Peyer's patch (tissue), 4 donors: Measurements from ENCODE around the gene ZMIZ2. TPM values are rescaled to one million over a fixed set of nuclear protein-coding genes. Genes with fewer than 3 reads are reported as not detected.
"Not testable (repeated sequence)": the region's sequence is repeated elsewhere in the genome, so short reads cannot be mapped to it uniquely, and the experiment has no call there.

Experiments
- DNase-seq, 3 donors: peaks; one replicate each; pipeline ENCODE4 v3.0.0-alpha.2; 2017 to 2019
- H3K27ac ChIP-seq, 4 donors: fragments of 200-600 bp; sonication (generic); one replicate each; pipeline ENCODE4 v1.5.1; 2016 to 2019
- H3K27me3 ChIP-seq, 2 donors: fragments of 200-600 bp; sonication (generic); one replicate each; pipeline ENCODE4 v1.5.1; 2019
- H3K36me3 ChIP-seq, 3 donors: fragments of 200-600 bp; sonication (generic); one replicate each; pipeline ENCODE4 v1.5.1; 2016 to 2019
- H3K4me1 ChIP-seq, 4 donors: fragments of 200-600 bp; sonication (generic); one replicate each; pipeline ENCODE4 v1.5.1; 2016 to 2019
- H3K4me3 ChIP-seq, 4 donors: fragments of 200-600 bp; sonication (generic); 1 replicate in 3 of 4; 2 replicates in 1 of 4; pipeline ENCODE4 v1.5.1; 2016 to 2019; ENCODE audit warnings: mild to moderate bottlenecking in 1 of 4
- H3K9me3 ChIP-seq, 4 donors: fragments of 200-600 bp; sonication (generic); one replicate each; pipeline ENCODE4 v1.5.1; 2016 to 2019; ENCODE audit warnings: mild to moderate bottlenecking in 1 of 4
- POLR2A ChIP-seq, 2 donors: fragments of 450-650 bp; IDR thresholded peaks; one replicate each; pipeline ENCODE4 v1.5.1; 2017; ENCODE audit warnings: antibody characterized with exemption in 2 of 2, mild to moderate bottlenecking in 2 of 2, moderate library complexity in 2 of 2
- total RNA-seq, 4 donors: library from RNA; depleted of rRNA; stranded (reverse); fragments of >200 nt; gene quantifications; one replicate each; pipeline ENCODE4 v1.1.0, GENCODE V29; 2016
- TF ChIP-seq, protein P1 (sequence below), 6 experiments: fragments of 450-650 bp in 4 of 6; fragments of 200-600 bp in 2 of 6; sonication (generic) in 1 of 6; IDR thresholded peaks; one replicate each; pipeline ENCODE4 v1.5.1; 2017 to 2019; ENCODE audit warnings: antibody characterized with exemption in 6 of 6, mild to moderate bottlenecking in 3 of 6, moderate library complexity in 1 of 6

Gene ZMIZ2
- total RNA-seq, 4 donors from 2014 or later, result 34.9 to 150 (median 93.3) TPM

DNA sequence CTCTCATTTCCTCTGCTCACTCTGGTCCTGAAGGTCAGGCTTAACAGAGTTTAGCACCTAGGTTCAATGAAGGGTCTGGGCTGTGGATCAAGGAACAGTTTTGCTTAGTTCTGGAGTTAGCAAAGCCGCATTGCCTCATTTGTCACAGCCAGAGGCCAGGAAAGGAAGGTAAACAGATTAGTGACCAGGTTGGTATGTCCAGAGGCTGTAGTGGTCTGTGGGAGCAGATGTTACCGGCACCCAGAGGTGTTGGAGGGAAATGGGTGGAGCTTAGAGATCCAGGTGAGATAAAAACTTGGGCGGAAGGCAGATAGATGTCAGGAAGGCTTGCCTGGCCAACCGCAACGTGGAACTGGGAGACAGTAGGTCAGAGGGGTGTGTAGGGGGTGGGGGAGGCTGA, 36.6 kb upstream of the ZMIZ2 start:
- H3K9me3 ChIP-seq, result no peaks in the 10 kb centered on the region
- no peaks in the 10 kb centered on the region for H3K4me1 ChIP-seq
- no peak overlapping the region for H3K27ac ChIP-seq
- TF ChIP-seq, protein P1, sequence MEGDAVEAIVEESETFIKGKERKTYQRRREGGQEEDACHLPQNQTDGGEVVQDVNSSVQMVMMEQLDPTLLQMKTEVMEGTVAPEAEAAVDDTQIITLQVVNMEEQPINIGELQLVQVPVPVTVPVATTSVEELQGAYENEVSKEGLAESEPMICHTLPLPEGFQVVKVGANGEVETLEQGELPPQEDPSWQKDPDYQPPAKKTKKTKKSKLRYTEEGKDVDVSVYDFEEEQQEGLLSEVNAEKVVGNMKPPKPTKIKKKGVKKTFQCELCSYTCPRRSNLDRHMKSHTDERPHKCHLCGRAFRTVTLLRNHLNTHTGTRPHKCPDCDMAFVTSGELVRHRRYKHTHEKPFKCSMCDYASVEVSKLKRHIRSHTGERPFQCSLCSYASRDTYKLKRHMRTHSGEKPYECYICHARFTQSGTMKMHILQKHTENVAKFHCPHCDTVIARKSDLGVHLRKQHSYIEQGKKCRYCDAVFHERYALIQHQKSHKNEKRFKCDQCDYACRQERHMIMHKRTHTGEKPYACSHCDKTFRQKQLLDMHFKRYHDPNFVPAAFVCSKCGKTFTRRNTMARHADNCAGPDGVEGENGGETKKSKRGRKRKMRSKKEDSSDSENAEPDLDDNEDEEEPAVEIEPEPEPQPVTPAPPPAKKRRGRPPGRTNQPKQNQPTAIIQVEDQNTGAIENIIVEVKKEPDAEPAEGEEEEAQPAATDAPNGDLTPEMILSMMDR (IDR thresholded peaks at IDR 0.05), result no peak
- no peak for TF ChIP-seq POLR2A (IDR thresholded peaks at IDR 0.05)
- H3K36me3 ChIP-seq, result peaks cover 0 to 33% (median 0%) of the 10 kb centered on the region in 3 donors
- DNase-seq, result no peak
- no peaks in the 10 kb centered on the region for H3K27me3 ChIP-seq
- no peak overlapping the region for H3K4me3 ChIP-seq

DNA sequence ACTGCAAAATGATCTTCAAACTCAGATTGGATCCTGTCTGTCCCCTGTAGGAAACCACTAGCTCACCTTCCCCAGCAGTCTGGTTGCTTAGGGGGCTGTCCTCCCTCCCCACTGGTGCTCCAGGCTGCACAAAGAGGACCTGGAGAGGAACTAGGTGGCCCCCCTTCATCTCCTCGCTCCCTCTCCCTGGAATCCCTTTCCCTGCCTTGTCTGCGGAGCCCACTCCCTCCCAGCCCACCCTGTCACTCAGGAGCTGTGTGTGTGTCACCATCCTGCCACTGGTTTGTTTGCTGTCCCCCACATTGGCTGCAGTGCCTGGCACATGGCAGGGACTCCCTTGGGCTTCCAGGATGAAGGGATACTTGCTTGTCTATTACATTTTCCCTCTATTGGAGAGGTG, 35.5 kb upstream of the ZMIZ2 start:
- Histone ChIP-seq H3K27ac (no peak overlapping the region), H3K9me3 (no peaks in the 10 kb centered on the region), H3K27me3 (no peaks in the 10 kb centered on the region), H3K36me3 (peaks cover 0 to 22% (median 0%) of the 10 kb centered on the region in 3 donors), H3K4me1 (no peaks in the 10 kb centered on the region), H3K4me3 (no peak overlapping the region)
- TF ChIP-seq POLR2A (IDR thresholded peaks at IDR 0.05), result no peak
- TF ChIP-seq, protein P1 (IDR thresholded peaks at IDR 0.05), result no peak
- DNase-seq, result no peak

DNA sequence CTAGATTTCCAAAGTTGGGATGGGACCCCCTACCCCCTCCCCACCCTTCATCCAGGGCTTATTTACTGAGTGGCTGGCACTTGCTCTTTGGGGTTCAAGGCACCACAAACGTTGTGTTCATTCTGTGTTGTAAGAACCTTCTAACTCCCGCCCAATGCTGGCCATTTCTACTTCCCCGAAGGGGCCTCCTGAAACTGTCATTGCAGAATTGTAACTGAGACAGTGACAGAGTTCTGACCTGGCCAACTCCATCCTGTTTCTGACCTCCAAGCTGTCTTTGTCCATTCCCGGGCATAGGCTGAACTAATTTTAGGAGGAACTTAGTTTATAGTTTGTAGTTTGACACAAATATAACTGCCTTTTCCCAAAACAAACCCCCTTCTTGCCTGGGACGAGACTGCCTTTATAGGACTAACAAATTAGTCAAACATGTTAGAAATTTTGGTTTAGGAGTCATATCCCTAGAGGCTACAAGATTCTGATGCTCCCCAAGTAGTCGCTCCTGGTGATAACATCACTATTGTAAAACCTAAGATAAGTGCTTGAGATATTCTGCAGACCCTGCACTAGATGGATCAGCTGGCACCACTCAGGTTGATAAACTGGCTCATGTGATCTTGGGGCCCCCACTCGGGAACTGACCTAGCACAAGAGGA, 34.8 kb upstream of the ZMIZ2 start:
- Histone ChIP-seq H3K4me3 (no peak overlapping the region), H3K4me1 (no peaks in the 10 kb centered on the region), H3K27ac (no peak overlapping the region), H3K36me3 (peaks cover 0 to 15% (median 0%) of the 10 kb centered on the region in 3 donors), H3K27me3 (no peaks in the 10 kb centered on the region), H3K9me3 (no peaks in the 10 kb centered on the region)
- TF ChIP-seq, protein P1 (IDR thresholded peaks at IDR 0.05), result no peak
- no peak for DNase-seq

DNA sequence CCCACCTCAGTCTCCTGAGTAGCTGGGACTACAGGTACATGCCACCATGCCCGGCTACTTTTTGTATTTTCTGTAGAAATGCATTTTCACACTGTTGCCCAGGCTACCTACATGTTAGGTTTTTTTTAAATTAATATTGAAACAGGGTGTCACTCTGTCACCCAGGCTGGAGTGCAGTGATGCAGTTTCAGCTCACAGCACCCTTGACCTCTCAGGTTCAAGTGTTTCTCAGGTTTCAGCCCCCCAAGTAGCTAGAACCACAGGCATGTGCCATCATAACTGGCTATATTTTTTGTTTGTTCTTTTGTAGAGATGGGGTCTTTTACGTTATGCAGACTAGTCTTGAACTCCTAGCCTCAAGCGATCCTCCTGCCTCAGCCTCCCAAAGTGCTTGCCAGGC, 32.4 kb upstream of the ZMIZ2 start:
- no peak for DNase-seq
- Histone ChIP-seq H3K4me1 (no peaks in the 10 kb centered on the region), H3K4me3 (no peak overlapping the region), H3K27me3 (no peaks in the 10 kb centered on the region), H3K27ac (no peak overlapping the region), H3K9me3 (no peaks in the 10 kb centered on the region), H3K36me3 (no peaks in the 10 kb centered on the region)
- TF ChIP-seq, protein P1 (IDR thresholded peaks at IDR 0.05), result no peak
- no peak for TF ChIP-seq POLR2A (IDR thresholded peaks at IDR 0.05)

DNA sequence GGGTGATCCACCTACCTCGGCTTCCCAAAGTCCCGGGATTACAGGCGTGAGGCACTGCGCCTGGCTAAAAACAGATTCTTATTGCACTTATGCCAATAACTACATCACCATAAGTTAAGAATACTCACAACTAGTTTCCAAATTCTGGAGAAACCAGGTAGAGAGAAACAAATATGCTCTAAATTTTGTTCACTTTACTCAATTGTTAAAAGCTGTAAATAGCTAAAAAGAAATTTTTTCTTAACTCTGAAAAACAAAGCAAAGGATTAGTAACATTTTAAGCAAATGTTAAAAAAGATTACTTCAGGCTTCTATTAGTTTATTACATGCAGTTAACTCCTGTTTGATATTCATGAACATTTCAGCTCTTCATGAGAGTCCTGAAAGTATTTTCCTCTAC, 28.3 kb upstream of the ZMIZ2 start:
- Histone ChIP-seq H3K27me3 (no peaks in the 10 kb centered on the region), H3K9me3 (no peaks in the 10 kb centered on the region), H3K27ac (no peak overlapping the region), H3K4me1 (no peaks in the 10 kb centered on the region), H3K4me3 (no peak overlapping the region), H3K36me3 (no peaks in the 10 kb centered on the region)
- no peak for DNase-seq
- TF ChIP-seq, protein P1 (IDR thresholded peaks at IDR 0.05), result no peak
- no peak for TF ChIP-seq POLR2A (IDR thresholded peaks at IDR 0.05)

DNA sequence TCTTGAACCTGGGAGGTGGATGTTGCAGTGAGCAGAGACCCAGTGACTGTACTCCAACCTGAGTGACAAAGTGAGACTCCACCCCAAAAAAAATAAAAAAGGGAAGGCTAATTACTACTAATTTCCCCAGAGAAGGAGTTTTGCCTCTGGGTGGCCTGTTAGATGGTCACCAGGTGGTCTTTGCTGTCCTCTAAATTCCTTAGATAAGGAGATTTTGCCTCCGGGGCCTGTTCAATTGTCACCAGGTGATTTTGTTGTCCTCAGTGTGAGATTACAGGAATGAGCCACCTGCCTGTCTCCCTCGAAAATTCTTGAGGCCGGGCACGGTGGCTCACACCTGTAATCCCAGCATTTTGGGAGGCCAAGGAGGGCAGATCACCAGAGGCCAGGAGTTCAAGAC, 24.4 kb upstream of the ZMIZ2 start:
- Histone ChIP-seq H3K27ac (no peak overlapping the region), H3K36me3 (no peaks in the 10 kb centered on the region), H3K4me1 (no peaks in the 10 kb centered on the region), H3K4me3 (no peak overlapping the region), H3K9me3 (no peaks in the 10 kb centered on the region), H3K27me3 (no peaks in the 10 kb centered on the region)
- TF ChIP-seq, protein P1 (IDR thresholded peaks at IDR 0.05), result no peak
- TF ChIP-seq POLR2A (IDR thresholded peaks at IDR 0.05), result no peak
- no peak for DNase-seq

DNA sequence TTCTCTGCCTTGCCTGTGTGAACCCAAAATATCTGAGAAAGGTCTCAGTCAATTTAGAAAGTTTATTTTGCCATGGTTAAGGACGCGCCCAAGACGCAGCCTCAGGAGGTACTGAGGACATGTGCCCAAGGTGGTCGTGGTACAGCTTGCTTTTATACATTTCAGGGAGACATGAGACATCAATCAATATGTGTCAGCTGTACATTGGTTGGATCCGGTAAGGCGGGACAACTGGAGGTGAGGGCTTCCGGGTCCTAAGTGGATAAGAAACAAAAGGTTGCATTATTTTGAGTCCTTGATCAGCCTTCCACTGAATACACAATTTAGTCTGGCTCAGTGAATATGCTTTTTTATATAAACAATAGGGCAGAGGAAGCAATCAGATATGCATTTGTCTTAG, 22.4 kb upstream of the ZMIZ2 start:
- not testable (repeated sequence) for H3K4me3 ChIP-seq, DNase-seq, H3K36me3 ChIP-seq, H3K4me1 ChIP-seq, H3K27me3 ChIP-seq, H3K9me3 ChIP-seq, H3K27ac ChIP-seq
